NCI-H2171 treated with DMSO at 0.1 percent for 48 hours (cell line): ENCODE measurements around the gene THPO.

ENCODE experiments used
- DNase-seq: peaks from one replicate; lab custom pipeline; 2025; lab: John Stamatoyannopoulos, UW

THPO gene

DNA sequence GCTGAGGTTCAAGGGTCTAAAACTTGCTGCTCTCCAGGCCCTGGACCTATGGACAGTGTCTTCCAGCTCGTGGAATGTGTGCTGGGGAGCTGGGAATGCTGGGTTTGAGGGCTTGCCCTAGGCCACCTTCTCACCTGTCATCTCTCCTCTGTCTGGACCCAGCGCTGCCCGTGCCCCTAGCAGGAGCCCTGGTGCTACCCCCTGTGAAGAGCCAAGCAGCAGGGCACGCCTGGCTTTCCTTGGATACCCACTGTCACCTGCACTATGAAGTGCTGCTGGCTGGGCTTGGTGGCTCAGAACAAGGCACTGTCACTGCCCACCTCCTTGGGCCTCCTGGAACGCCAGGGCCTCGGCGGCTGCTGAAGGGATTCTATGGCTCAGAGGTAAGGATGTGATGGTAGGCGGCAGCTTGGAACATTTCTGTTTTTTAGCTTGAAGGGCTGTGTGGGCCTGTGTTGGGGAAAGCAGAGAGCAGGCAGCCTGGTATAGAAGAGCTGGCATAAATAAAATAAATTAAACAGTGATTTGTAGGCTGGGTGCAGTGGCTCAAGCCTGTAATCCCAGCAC, 6.9 kb upstream of the THPO start:
- no peak for DNase-seq

- no peak for DNase-seq
Observed at GRCh38 chr3:184384342-184384741, 6.3 kb upstream of the THPO start.

GRCh38 chr3:184383033-184383740, 5.2 kb upstream of the THPO start:
- DNase-seq: no peak

DNA sequence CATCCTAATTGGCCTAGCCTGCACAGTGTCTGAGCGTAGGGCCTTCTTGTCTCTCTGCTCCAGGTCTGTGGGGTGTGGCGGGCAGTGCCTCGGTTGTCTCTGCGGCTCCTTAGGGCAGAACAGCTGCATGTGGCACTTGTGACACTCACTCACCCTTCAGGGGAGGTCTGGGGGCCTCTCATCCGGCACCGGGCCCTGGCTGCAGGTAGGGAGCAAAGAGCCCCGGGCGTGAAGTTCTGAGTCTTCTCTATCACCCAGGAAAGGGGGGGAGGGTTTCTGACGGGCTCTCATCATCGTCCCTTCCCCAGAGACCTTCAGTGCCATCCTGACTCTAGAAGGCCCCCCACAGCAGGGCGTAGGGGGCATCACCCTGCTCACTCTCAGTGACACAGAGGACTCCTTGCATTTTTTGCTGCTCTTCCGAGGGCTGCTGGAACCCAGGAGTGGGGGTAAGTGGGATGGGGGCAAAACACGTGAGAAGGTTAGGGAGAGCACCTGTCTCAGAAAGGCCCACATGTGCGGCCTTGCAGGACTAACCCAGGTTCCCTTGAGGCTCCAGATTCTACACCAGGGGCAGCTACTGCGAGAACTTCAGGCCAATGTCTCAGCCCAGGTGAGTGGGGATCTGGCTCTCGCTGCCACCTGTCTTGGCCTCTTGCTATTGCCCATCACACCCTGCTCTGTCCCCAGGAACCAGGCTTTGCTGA, 4.5 kb upstream of the THPO start:
- DNase-seq: no peak

DNA sequence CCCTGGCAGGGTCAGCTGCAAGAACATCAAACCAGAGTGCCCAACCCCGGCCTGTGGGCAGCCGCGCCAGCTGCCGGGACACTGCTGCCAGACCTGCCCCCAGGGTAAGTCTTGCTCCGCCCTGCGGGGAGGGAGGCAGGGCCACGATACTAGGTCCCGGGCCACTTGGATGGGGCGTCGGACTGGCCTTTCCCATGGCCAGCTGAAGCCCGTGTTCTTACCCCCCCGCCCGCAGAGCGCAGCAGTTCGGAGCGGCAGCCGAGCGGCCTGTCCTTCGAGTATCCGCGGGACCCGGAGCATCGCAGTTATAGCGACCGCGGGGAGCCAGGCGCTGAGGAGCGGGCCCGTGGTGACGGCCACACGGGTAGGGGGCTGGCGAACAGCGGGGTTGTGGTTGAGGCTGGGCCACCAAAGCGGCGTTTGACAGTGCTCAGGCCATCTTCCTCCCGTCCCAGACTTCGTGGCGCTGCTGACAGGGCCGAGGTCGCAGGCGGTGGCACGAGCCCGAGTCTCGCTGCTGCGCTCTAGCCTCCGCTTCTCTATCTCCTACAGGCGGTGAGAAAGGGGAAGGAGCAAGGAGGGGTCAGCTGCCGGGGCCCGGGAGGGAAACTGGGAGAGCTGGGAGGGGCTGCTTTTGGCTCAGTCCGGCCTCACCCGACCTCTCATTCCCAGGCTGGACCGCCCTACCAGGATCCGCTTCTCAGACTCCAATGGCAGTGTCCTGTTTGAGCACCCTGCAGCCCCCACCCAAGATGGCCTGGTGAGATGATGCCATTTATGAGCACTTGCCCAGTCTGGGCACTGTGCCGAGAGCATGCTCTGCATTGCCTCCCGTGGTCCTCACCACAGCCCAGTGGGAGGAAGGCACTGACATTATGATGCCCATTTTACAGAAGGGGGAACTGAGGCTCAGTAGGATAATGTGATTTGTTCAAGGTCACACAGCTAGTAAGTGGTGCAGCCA, 3.5 kb upstream of the THPO start:
- no peak for DNase-seq

- DNase-seq: no peak
Observed at GRCh38 chr3:184380627-184381260, 2.7 kb upstream of the THPO start.

DNA sequence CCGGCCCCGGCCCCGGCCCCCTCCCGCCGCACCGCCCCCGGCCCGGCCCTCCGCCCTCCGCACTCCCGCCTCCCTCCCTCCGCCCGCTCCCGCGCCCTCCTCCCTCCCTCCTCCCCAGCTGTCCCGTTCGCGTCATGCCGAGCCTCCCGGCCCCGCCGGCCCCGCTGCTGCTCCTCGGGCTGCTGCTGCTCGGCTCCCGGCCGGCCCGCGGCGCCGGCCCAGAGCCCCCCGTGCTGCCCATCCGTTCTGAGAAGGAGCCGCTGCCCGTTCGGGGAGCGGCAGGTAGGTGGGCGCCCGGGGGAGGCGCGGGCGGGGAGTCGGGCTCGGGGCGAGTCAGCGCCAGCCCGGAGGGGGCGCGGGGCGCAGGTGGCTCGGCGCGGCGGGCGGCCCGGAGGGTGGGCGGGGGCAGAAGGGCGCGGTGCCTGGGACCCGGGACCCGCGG, 2.2 kb upstream of the THPO start:
- DNase-seq: peak; percentile 16

DNA sequence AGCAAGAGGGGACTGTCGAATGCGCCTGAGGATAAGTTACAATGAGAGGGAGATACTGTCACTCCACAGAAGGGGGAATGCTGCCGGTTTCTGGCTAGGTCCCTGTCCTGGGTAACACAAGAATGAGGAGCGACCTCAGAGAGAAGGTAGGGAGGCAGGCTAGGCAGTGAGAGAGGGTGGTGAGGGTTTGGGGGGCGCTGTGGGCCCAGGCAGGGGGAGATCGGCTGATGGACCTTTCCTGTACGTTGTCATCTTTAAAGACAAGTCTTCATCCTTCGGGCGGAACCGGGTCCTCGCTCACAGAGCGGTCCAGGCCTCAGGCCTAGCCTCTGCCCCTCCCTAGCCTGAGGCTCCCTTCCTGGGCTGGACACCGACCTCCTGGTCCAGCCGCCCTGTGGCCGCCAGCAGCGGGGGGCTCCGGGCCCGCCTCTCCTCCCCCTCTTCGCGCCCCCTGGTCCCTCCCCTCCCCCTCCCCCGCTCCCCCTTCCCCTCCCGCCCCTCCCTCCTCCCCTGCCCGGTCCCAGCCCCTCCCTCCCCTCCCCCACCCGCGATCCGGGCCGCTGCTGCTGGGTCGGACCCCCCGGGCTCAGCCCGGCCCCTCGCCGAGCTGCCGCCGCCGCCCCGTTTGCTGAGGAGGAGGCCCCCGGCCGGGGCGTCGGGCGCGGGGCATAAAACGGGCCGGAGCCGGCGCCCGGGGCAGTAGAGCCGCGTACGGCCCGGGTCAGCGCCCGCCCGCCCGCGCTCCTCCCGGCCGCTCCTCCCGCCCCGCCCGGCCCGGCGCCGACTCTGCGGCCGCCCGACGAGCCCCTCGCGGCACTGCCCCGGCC, 1.6 kb upstream of the THPO start, which contains the start of gene CHRD:
TSS of gene CHRD (plus strand) at position 697 of the 827 bp plus-strand sequence. CDS start 265 bp downstream, outside the sequence.
- DNase-seq: no peak

DNA sequence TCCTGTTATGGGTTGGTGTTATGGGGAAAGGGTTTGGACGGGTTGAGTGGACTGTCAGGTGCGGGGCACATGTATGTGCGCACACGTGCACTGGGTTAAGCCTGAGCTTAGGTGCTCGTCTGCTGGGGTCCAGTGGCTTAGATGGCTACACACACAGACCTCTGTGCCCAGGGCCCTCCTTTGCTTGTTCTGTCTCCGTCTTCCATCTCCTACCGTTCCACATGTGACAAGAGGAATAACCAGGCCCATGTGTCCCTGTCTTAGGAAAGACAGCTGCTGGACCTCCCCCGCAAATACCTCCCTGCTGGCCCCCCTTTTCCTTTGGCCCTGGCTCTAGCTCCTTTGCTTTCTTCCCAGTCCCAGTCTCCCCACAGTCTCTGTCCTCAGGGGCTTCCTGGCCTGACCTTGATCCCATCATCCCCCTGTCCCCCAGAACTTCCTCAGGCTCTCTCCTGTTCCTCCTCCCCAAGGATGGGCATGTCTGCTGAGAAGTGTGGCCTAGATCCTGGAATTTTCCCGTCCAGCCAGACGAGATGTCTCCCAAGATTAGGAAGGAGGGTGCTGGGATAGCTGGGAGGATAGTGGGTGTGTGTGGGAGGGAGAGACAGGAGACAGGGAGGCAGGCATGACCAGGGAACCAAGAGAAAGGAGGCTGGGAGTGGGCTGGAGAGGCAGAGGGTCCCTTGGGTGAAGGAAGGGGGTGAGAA, 797 bp upstream of the THPO start:
- no peak for DNase-seq

DNA sequence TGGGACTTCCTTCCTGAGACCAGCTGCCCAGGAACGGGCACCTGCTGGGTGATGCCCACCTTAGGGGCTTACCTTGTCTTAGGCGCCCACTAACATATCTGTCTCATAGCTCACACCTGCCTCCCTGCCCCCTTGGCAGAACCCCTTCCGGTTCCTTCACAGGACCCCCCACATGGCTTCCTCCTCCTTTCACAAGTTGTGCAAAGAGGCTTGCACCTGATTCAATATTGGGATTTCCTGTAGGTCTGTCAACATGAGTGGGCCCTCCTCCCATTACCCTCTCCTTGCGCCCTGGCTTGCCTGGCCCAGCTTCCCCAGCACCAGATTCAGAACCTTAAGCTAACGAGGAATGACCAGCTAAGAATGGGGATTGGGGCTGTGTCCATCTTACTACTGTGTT, 633 bp downstream of the THPO start:
- DNase-seq: no peak

GRCh38 chr3:184375747-184376461, 2.1 kb downstream of the THPO start:
- DNase-seq: no peak

DNA sequence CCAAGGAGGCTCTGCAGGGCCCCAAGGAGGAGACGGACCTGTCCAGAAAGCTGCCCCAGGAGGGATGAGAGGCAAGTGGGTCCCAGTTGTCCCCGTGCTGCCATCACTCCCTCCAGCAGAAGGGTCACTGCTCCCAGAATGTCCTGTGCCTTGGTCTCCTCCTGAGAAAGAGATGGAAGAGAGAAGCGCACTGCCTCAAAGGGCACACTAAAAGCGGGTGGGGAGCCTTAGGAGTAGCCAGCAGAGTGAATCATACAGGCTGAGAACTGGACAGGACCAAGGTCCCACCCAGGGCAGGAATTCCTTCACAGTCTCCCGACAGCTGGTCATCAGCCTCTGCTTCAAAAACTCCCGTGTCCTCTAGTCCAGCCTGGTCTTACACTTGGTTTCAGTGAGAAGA, 4.6 kb downstream of the THPO start:
- no peak for DNase-seq

GRCh38 chr3:184372911-184373310, 5.1 kb downstream of the THPO start:
- no peak for DNase-seq

DNA sequence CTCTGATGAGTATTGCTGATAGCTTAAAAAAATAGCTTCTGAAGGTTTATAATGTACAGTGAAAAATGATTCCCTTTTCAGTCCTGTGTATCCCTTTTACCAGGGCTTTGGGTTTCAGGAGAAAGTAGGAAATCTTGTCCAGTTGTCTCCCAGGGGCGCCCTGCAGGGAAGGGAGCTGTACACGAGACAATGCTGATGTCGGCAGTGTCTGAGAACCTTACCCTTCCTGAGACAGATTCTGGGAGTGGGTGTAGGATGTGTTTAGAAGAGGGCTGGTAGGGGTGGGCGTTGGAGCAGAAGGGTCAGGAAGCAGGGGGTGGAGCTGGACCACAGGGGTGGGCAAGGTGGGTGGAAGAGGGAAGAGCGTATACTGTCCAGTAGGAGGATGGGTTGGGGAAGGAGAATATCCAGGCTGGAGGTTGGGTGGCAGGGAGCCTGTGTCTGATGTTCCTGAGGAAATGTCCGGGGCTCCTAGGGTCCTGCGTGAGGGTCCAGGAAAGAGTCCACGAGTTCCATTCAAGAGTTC, 5.6 kb downstream of the THPO start:
- no peak for DNase-seq

DNA sequence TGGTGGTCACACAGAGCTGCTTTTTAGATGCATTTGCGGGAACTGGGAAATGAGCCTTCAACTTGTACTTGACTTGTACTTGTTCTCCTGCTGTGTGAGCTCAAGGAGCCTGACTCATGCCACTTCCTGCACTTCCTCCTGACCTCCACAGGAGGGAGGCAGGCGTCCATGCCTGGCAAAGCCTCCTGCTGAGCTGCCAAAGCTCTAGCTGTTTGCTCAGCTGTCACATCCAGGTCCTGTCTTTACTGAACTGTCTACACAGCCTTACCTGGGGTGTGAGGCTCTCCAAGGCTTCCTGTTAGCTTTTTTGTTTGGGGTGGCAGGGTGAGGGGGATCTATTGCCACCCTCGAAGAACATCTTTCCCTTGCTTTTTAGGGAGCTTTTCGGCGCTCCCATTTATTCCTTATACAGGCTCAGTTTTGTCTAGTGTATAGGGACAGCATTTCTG, 6.4 kb downstream of the THPO start:
- peak; percentile 83 for DNase-seq

GRCh38 chr3:184368586-184369183, 9.3 kb downstream of the THPO start:
- no peak for DNase-seq

DNA sequence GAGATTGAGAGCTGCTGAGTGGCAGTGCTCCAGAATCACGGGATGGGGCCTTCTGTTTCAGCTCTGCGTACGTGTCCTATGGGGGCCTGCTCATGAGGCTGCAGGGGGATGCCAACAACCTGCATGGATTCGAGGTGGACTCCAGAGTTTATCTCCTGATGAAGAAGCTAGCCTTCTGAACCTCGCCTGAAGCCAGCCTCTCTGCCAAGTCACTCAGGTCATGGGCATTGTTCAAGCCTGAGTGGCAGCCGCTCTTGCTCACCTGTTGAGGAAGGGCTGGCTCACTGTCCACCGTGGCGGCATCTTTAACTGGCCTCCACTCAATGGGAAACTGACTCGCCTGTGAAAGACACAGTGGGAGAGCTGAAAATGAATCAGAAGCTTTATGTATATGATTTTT, 9.9 kb downstream of the THPO start:
- no peak for DNase-seq

DNA sequence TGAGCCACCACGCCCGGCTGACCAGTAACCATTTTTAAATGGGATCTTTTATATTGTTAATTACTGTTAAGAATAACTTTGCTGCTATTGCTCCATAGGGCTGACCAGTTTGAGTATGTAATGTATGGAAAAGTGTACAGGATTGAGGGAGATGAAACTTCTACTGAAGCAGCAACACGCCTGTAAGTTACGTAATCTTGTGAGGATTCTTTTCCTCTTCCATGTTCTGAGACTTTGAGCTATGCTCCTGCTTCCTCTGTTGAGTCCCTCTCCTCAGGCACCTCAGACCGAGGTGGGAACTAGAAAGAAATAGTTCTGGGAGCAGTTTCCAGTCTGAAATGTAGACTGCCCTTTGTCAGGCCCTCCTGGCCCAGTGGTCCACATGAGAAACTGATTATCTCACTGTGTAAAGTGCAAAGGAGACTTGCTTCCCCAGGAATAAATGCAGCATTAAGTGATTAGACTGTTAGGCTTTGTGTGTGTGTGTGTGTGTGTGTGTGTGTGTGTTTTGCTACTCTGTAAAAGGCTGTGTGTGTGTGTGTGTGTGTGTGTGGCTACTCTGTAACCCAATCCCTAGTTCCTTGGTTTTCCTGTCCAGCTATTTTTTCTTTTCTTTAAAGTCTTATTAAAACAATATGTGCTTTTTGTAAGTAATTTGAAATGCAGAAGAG, 11.3 kb downstream of the THPO start:
- no peak for DNase-seq
